ENCODE data around the gene HDHD3. TPM values are rescaled to one million over a fixed set of nuclear protein-coding genes. Genes with fewer than 3 reads are reported as not detected.
A peak's percentile ranks its signal among the peaks of the same experiment; 100 is the strongest.

Gene HDHD3
- total and polyA plus RNA-seq, 12 donors = 10.9 to 42.5 (median 18.7) TPM

GRCh38 chr9:113393281-113393680 lies 16.5 kb upstream of the HDHD3 start:
- Histone ChIP-seq H3K27ac (no peak overlapping the region), H3K4me1 (peaks cover 0 to 18% (median 7%) of the 10 kb centered on the region in 9 donors), H3K9me3 (no peaks in the 10 kb centered on the region), H3K27me3 (no peaks in the 10 kb centered on the region), H3K4me3 (no peak overlapping the region), H3K36me3 (peaks cover 0 to 76% (median 40%) of the 10 kb centered on the region in 9 donors)
- WGBS, 2 donors = 91 to 94% methylated on average over 7 of the region's 7 CpGs
- no peak for TF ChIP-seq CTCF (IDR thresholded peaks at IDR 0.05)
- ATAC-seq (no peak), DNase-seq (no peak)
- intact Hi-C loops (cut with DNase I) = no loop called here

GRCh38 chr9:113391917-113392316 lies 15.1 kb upstream of the HDHD3 start:
- 91 to 95% methylated on average over 7 of the region's 7 CpGs for WGBS, 2 donors
- H3K36me3 ChIP-seq = peaks cover 0 to 89% (median 52%) of the 10 kb centered on the region in 9 donors
- ATAC-seq (no peak), DNase-seq (no peak)
- TF ChIP-seq CTCF (IDR thresholded peaks at IDR 0.05) = no peak
- peaks cover 0 to 6% (median 0%) of the 10 kb centered on the region in 9 donors for H3K4me1 ChIP-seq
- H3K27ac ChIP-seq = no peak overlapping the region
- intact Hi-C loops (cut with DNase I) = no loop called here
- H3K27me3 ChIP-seq = no peaks in the 10 kb centered on the region
- H3K9me3 ChIP-seq = no peaks in the 10 kb centered on the region
- H3K4me3 ChIP-seq = no peak overlapping the region

- intact Hi-C loops (cut with DNase I) = no loop called here
- no peaks in the 10 kb centered on the region for H3K27me3 ChIP-seq
- no peaks in the 10 kb centered on the region for H3K4me1 ChIP-seq
- peaks cover 0 to 95% (median 52%) of the 10 kb centered on the region in 9 donors for H3K36me3 ChIP-seq
- ATAC-seq = peak in 2 of 8 donors; percentile 24 to 35
- H3K27ac ChIP-seq = no peak overlapping the region
- 94 to 95% methylated on average over 17 of the region's 17 CpGs for WGBS, 2 donors
- DNase-seq = no peak
- no peak for TF ChIP-seq CTCF (IDR thresholded peaks at IDR 0.05)
- no peak overlapping the region for H3K4me3 ChIP-seq
- no peaks in the 10 kb centered on the region for H3K9me3 ChIP-seq
Observed at GRCh38 chr9:113390192-113390960, 13.6 kb upstream of the HDHD3 start.

GRCh38 chr9:113389451-113389850 lies 12.7 kb upstream of the HDHD3 start:
- H3K27ac ChIP-seq = no peak overlapping the region
- intact Hi-C loops (cut with DNase I) = no loop called here
- ATAC-seq = no peak
- 91 to 94% methylated on average over 11 of the region's 11 CpGs for WGBS, 2 donors
- H3K9me3 ChIP-seq = no peaks in the 10 kb centered on the region
- no peak for DNase-seq
- peaks cover 0 to 86% (median 52%) of the 10 kb centered on the region in 9 donors for H3K36me3 ChIP-seq
- H3K4me1 ChIP-seq = no peaks in the 10 kb centered on the region
- no peaks in the 10 kb centered on the region for H3K27me3 ChIP-seq
- no peak overlapping the region for H3K4me3 ChIP-seq
- no peak for TF ChIP-seq CTCF (IDR thresholded peaks at IDR 0.05)

Data from heart right ventricle (tissue), 16 donors.